ENCODE measurements around the gene SLC39A5.

- TF ChIP-seq CTCF (IDR thresholded peaks at IDR 0.05) (peak; percentile 80 to 85 (median 82)), POLR2A (IDR thresholded peaks at IDR 0.05) (no peak)
Measured at GRCh38 chr12:56193025-56193578, 36.7 kb upstream of the SLC39A5 start.
